Astrocyte (in vitro differentiated cells and primary cell): ENCODE results near the gene UACA.

Experiments used
- CTCF ChIP-seq: IDR thresholded peaks from 2 replicates; pipeline ENCODE4 v1.5.1; 2011; ENCODE audit warnings: low read depth, mild to moderate bottlenecking, inconsistent platforms, low read length, moderate library complexity; ENCODE audit not compliant: insufficient read depth
- EZH2 ChIP-seq: IDR thresholded peaks from 2 replicates; pipeline ENCODE4 v1.6.1; 2012; ENCODE audit warnings: mild to moderate bottlenecking, low read length, inconsistent platforms; ENCODE audit not compliant: insufficient read depth

GRCh38 chr15:70617076-70617910 lies 146.1 kb downstream of the UACA start:
- TF ChIP-seq CTCF (no peak), EZH2 (no peak)
